Skeletal muscle satellite cell (primary cell): Measurements from ENCODE around the gene OR10K1. TPM values are rescaled to one million over a fixed set of nuclear protein-coding genes. Genes with fewer than 3 reads are reported as not detected.
"Not testable (repeated sequence)": the region's sequence is repeated elsewhere in the genome, so short reads cannot be mapped to it uniquely, and the experiment has no call there.

Experiments used
- H3K27me3 ChIP-seq: 2 replicates; pipeline ENCODE4 v1.7.0; 2013; ENCODE audit warnings: low read length; ENCODE audit not compliant: control insufficient read depth, insufficient read depth
- H3K36me3 ChIP-seq: 2 replicates; pipeline ENCODE4 v1.7.0; 2013; ENCODE audit warnings: mild to moderate bottlenecking, control low read depth, low read length; ENCODE audit not compliant: insufficient read depth
- H3K4me1 ChIP-seq: 2 replicates; pipeline ENCODE4 v1.7.0; 2013; ENCODE audit warnings: low read length; ENCODE audit not compliant: control insufficient read depth, insufficient read depth
- H3K4me2 ChIP-seq: 2 replicates; pipeline ENCODE4 v1.7.0; 2013; ENCODE audit warnings: mild to moderate bottlenecking, low read length
- H3K4me3 ChIP-seq: 2 replicates; pipeline ENCODE4 v1.7.0; 2013; ENCODE audit warnings: low read length
- H3K9ac ChIP-seq: 2 replicates; pipeline ENCODE4 v1.7.0; 2013; ENCODE audit warnings: mild to moderate bottlenecking, low read depth, low read length, moderate library complexity
- H3K9me3 ChIP-seq: replicated peaks from 2 replicates; pipeline ENCODE4 v1.7.0; 2013; ENCODE audit warnings: mild to moderate bottlenecking, control low read depth, low read length
- total RNA-seq: library from RNA; depleted of rRNA; stranded (reverse); fragments of >200 nt; gene quantifications from 2 replicates; pipeline ENCODE4 v1.2.3, GENCODE V29; 2012; rRNA removed

The OR10K1 gene, protein sequence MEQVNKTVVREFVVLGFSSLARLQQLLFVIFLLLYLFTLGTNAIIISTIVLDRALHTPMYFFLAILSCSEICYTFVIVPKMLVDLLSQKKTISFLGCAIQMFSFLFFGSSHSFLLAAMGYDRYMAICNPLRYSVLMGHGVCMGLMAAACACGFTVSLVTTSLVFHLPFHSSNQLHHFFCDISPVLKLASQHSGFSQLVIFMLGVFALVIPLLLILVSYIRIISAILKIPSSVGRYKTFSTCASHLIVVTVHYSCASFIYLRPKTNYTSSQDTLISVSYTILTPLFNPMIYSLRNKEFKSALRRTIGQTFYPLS
- total RNA-seq, result not detected in 2 replicates

DNA sequence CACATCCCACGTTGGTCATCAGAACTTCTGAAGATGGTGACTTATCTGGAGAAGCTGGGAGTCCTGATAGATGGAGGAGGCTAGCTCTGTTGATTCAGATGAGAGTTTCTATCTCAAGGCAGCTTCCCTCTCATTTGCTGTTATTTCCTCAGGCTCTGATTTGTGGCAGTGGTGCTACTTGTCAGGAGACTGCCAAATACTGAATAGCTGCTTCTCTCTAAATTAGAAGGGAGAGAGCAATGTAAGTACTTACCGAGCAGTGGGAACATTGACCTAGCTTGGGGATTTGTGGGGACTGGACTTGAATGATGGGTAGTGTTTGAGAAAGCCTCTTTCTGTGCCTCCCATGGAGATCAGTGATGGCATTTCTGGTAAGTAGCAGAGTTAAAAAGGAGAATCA lies at the start of gene OR10K1:
TSS of gene OR10K1 (plus strand) at position 301 of the 400 bp plus-strand sequence. CDS start 3,728 bp downstream, outside the sequence.
- no peak within 1 kb of the TSS for H3K4me3 ChIP-seq
- no peaks in the 10 kb centered on the region for H3K9me3 ChIP-seq
- no peak within 1 kb of the TSS for H3K9ac ChIP-seq
- no peaks in the 10 kb centered on the region for H3K4me1 ChIP-seq
- no peak within 1 kb of the TSS for H3K4me2 ChIP-seq
- H3K27me3 ChIP-seq, result no peaks in the 10 kb centered on the region
- H3K36me3 ChIP-seq, result no peaks in the 10 kb centered on the region

DNA sequence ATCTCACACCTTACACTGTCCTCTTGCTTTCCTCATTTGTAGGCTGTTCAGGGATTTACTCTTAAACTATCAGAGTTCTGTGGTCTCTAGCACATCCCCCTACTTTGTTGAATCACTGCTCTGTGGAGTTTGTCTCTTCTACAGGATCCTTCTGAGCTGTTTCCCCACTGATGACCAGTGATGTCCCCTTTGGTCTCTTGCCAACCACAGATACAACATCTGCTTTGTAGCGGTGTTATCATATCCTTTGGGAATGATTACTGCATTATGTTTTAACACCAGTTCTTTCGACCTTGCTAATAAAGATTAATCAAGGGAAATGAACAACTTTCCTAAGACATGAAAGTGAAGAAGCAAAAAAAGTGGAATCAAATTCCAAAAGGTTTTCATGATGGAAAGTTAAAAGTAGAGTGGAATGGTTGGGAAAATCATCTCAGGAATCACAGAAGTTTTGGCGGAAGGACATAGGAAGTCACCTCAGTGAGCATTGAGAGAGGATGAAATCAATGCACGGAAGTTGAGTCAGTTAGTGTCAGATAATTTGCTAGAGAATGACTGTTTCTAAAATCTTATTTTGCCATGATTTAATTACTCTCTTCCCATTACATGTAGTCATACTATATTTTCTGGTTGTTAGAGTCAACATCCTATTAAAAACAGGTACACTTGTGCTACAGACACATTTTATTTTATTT lies 46.8 kb upstream of the OR10K1 start:
- H3K4me1 ChIP-seq, result no peaks in the 10 kb centered on the region
- no peaks in the 10 kb centered on the region for H3K36me3 ChIP-seq
- H3K4me3 ChIP-seq, result no peak overlapping the region
- H3K9ac ChIP-seq, result no peak overlapping the region
- no peaks in the 10 kb centered on the region for H3K9me3 ChIP-seq
- H3K4me2 ChIP-seq, result no peak overlapping the region
- H3K27me3 ChIP-seq, result no peaks in the 10 kb centered on the region

DNA sequence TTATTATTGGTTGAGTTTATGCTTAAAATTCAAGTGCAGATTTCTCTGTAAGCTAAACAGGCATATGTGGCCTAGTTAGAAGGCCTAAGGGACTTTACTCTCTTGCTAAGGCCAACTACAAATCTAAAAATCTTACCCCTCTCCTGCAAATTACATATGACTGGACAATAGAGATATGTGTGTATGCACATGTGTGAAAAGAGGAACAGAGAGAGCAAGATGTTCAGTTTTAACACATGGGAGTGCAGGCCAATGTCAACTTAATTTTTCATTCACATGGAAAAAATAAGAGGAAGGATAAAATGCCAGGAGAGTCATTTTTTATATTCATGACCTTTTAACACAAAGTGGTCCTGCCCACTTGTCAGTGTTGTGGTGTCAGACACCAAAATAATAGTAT lies 44.0 kb upstream of the OR10K1 start:
- no peaks in the 10 kb centered on the region for H3K4me1 ChIP-seq
- H3K9ac ChIP-seq, result no peak overlapping the region
- no peaks in the 10 kb centered on the region for H3K27me3 ChIP-seq
- no peak overlapping the region for H3K4me2 ChIP-seq
- no peak overlapping the region for H3K4me3 ChIP-seq
- H3K36me3 ChIP-seq, result no peaks in the 10 kb centered on the region
- H3K9me3 ChIP-seq, result no peaks in the 10 kb centered on the region

DNA sequence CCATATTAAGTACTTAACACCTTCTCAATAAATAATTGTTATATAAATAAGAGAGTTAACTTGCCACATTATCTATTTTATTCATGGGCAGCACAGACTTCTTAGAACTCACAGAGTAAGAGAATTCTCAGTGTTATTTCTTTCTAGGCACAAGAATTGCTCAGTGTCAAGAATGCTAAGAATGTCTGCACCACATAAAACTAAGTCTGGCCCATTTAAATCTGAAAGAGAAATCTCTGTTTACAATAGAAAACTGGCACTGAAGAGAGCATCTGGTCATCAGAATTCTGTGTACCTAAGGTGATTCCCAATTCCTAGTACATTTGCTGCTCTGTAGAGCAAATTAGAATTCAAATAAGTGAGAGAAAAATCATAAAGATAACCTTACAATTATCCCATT lies 39.4 kb upstream of the OR10K1 start:
- Histone ChIP-seq H3K4me3 (no peak overlapping the region), H3K36me3 (no peaks in the 10 kb centered on the region), H3K9me3 (no peaks in the 10 kb centered on the region), H3K27me3 (no peaks in the 10 kb centered on the region), H3K4me2 (no peak overlapping the region), H3K4me1 (no peaks in the 10 kb centered on the region), H3K9ac (no peak overlapping the region)

DNA sequence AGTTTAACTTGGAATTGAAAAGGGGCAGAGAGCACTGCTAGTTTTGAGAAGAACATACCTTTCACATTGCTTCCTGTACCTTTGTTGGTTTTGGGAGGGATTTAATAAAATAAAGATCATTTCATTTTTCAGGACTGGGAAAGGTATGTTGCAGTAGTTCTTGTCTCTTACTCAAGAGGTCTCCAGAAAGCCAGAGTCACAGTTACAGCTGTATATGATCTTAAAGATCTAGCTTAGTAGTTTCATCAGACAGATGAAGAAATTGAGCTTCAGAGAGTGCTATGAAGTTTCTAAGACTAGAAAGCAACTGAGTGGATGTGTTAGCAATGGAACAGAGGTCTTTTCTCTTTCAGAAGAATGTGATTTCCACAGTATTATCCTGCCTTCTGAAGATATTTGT lies 36.6 kb upstream of the OR10K1 start:
- no peak overlapping the region for H3K4me3 ChIP-seq
- no peaks in the 10 kb centered on the region for H3K4me1 ChIP-seq
- H3K9ac ChIP-seq, result no peak overlapping the region
- H3K27me3 ChIP-seq, result no peaks in the 10 kb centered on the region
- no peaks in the 10 kb centered on the region for H3K9me3 ChIP-seq
- H3K36me3 ChIP-seq, result no peaks in the 10 kb centered on the region
- no peak overlapping the region for H3K4me2 ChIP-seq

DNA sequence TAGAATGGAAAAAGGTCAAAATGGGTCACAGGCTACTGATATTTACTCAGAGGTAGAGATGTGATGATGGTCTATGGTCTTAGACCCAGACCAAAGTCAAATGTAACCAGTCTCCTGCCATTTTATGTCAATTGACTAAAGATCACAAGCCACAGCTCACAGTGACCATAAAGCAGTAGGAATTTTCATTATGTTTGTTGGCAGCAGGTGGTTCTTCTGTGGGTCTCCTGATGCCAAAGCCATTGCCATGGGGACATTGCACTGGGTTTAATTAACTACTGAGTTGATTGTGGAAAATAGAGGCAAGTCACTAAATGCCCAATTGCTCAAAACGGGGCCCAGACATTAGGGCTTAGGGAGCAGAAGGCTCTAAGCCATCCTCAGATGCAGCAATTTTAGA lies 35.5 kb upstream of the OR10K1 start, which contains the start of gene OR10K2:
TSS of gene OR10K2 (minus strand) at position 101 of the 400 bp plus-strand sequence. CDS start 5,371 bp downstream, outside the sequence.
- Histone ChIP-seq H3K4me3 (no peak within 1 kb of the TSS), H3K36me3 (no peaks in the 10 kb centered on the region), H3K27me3 (no peaks in the 10 kb centered on the region), H3K9ac (no peak within 1 kb of the TSS), H3K9me3 (no peaks in the 10 kb centered on the region), H3K4me2 (no peak within 1 kb of the TSS), H3K4me1 (no peaks in the 10 kb centered on the region)

DNA sequence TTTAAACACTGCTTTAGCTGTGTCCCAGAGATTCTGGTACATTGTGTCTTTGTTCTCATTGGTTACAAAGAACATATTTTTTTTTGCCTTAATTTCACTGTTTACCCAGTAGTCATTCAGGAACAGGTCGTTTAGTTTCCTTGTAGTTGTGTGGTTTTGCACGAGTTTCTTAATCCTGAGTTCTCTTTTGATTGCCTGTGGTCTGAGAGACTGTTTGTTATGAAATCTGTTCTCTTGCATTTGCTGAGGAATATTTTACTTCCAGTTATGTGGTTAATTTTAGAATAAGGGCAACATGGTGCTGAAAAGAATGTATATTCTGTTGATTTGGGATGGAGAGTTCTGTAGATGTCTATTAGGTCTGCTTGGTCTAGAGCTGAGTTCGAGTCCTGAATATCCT lies 31.5 kb upstream of the OR10K1 start:
- H3K9me3 ChIP-seq, H3K4me3 ChIP-seq, H3K4me2 ChIP-seq, H3K4me1 ChIP-seq, H3K36me3 ChIP-seq, H3K27me3 ChIP-seq, H3K9ac ChIP-seq: not testable (repeated sequence)

DNA sequence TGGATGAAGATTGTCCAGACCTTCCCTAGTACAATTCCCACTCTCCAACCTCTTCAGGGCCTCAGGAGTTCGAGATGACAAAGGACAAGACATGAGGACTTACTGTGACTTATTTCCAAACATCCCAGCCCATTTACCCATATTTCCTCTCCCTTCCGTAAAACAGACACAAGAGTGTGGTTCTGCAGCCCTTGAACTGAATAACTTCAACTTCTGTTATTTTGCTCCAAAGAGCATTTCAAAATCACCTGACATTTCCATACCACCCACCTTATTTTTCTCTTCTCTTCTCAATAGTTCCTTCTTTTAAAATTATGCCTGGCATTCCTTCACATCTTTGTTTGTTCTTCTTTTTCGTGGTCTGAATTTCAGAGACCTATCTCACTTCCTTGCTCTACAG lies 26.9 kb upstream of the OR10K1 start:
- Histone ChIP-seq H3K4me3 (no peak overlapping the region), H3K4me2 (no peak overlapping the region), H3K27me3 (no peaks in the 10 kb centered on the region), H3K9me3 (no peaks in the 10 kb centered on the region), H3K9ac (no peak overlapping the region), H3K36me3 (no peaks in the 10 kb centered on the region), H3K4me1 (no peaks in the 10 kb centered on the region)

DNA sequence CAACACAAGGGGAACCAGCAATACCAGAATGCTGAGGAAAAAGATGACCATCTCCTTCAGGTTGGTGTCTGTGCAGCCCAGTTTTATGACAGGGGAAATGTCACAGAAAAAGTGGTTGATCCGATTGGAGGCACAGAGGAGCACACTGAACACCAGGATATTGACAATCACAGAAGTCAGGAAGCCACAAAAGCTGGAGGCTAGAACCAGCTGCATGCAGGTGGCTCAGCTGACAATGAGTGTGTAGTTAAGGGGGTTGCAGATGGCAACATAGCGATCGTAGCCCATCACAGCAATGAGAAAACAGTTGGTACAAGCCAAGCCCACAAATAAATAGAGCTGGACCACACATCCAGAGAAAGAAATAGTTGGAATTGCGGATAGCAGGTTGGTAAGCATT lies 16.3 kb upstream of the OR10K1 start:
- H3K27me3 ChIP-seq, result no peaks in the 10 kb centered on the region
- no peaks in the 10 kb centered on the region for H3K4me1 ChIP-seq
- H3K36me3 ChIP-seq, result no peaks in the 10 kb centered on the region
- H3K4me2 ChIP-seq, result no peak overlapping the region
- H3K9ac ChIP-seq, result no peak overlapping the region
- H3K4me3 ChIP-seq, result no peak overlapping the region
- H3K9me3 ChIP-seq, result no peaks in the 10 kb centered on the region

DNA sequence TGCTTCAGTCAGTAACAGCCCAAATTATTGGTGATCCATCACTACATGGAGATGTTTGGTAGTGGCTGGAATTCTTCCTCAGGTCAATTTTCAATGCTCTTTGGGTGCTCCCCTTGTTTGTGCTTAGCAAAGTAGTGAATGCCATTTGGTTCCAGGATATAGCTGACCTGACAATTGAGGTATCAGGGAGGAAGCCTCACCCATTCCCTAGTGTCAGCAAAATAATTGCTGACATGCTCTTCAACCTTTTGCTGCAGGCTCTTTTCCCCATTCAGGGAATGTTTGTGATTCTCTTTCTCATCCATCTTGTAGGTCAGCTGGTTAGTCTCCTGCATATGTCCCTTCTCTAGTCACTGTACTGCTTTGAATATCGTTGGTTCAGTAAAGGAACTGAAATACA lies 7.1 kb upstream of the OR10K1 start:
- H3K4me3 ChIP-seq, result no peak overlapping the region
- no peaks in the 10 kb centered on the region for H3K4me1 ChIP-seq
- no peaks in the 10 kb centered on the region for H3K9me3 ChIP-seq
- no peak overlapping the region for H3K9ac ChIP-seq
- H3K4me2 ChIP-seq, result no peak overlapping the region
- H3K27me3 ChIP-seq, result no peaks in the 10 kb centered on the region
- no peaks in the 10 kb centered on the region for H3K36me3 ChIP-seq

DNA sequence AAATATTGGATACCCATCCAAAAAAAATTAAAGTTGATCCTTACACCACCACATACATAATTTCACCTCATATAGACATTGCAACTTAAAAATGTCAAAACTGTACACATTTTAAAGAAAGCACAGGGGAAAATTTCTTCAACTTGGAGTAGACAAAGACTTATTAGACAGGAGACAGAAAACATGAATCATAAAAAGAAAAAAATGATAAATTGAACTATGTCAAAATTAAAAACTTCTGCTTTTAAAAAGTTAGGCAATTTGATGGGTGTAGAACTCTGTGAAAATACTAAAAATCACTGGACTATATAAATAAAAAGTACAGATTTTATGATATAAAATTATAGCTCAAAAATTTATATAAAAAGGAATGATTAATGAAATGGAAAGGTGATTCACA lies 4.4 kb upstream of the OR10K1 start:
- H3K4me1 ChIP-seq, result no peaks in the 10 kb centered on the region
- no peak overlapping the region for H3K9ac ChIP-seq
- no peak overlapping the region for H3K4me3 ChIP-seq
- H3K4me2 ChIP-seq, result no peak overlapping the region
- H3K27me3 ChIP-seq, result no peaks in the 10 kb centered on the region
- no peaks in the 10 kb centered on the region for H3K9me3 ChIP-seq
- H3K36me3 ChIP-seq, result no peaks in the 10 kb centered on the region

DNA sequence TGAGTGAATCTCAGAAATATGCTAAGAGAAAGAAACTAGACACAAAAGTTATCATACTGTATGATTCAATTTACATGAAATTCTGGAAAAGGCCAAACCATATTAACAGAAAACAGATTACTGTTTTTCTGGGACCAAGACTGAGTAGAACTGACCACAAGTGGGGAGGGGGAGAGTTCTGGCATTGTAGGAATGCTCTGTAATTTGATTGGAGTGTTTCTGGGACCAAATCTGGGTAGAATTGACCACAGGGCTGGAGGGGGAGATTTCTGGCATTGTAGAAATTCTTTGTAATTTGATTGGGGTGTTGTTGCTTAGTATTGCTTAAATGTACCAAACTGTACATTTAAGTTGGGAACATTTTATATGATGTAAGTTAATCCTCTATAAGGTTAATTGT lies 3.4 kb upstream of the OR10K1 start:
- H3K9me3 ChIP-seq, result no peaks in the 10 kb centered on the region
- H3K36me3 ChIP-seq, result no peaks in the 10 kb centered on the region
- no peaks in the 10 kb centered on the region for H3K27me3 ChIP-seq
- no peak overlapping the region for H3K9ac ChIP-seq
- H3K4me2 ChIP-seq, result no peak overlapping the region
- no peaks in the 10 kb centered on the region for H3K4me1 ChIP-seq
- H3K4me3 ChIP-seq, result no peak overlapping the region
